Measurements from ENCODE around the gene TMEM106C. TPM values are rescaled to one million over a fixed set of nuclear protein-coding genes. Genes with fewer than 3 reads are reported as not detected.

The TMEM106C gene
- total and polyA plus RNA-seq, 2 experiments from 2014 or later: 69.4 to 79.8 TPM

GRCh38 chr12:47946413-47947323 lies 16.7 kb upstream of the TMEM106C start:
- TF ChIP-seq EZH2 (IDR thresholded peaks at IDR 0.05; ENCODE audit: insufficient read depth, poor library complexity, severe bottlenecking) (no peak), EZH2phosphoT487 (IDR thresholded peaks at IDR 0.05; ENCODE audit: insufficient read depth, low read depth) (no peak)
- H3K79me2 ChIP-seq (ENCODE audit: insufficient read depth): no peaks in the 10 kb centered on the region
- no peak overlapping the region for H2AFZ ChIP-seq
- in situ Hi-C loops (cut with MboI): no loop called here
- peak; percentile 77 for DNase-seq
- H3K9me3 ChIP-seq (ENCODE audit: low read depth): no peaks in the 10 kb centered on the region
- peaks cover 10% of the 10 kb centered on the region for H3K4me1 ChIP-seq (ENCODE audit: insufficient read depth)
- H3K4me2 ChIP-seq (ENCODE audit: unreplicated experiment): peak overlapping the region; percentile 21
- no peak overlapping the region for H3K9ac ChIP-seq
- no peaks in the 10 kb centered on the region for H4K20me1 ChIP-seq (ENCODE audit: insufficient read depth)
- H3K36me3 ChIP-seq (ENCODE audit: low read depth): no peaks in the 10 kb centered on the region
- peaks cover 6% of the 10 kb centered on the region; the same call in 1 of the 2 replicates for H3F3A ChIP-seq (ENCODE audit: insufficient read depth)
- H3K27ac ChIP-seq: no peak overlapping the region
- no peak overlapping the region for H3K4me3 ChIP-seq
- no peaks in the 10 kb centered on the region for H3K9me2 ChIP-seq (ENCODE audit: insufficient read depth)
- no peaks in the 10 kb centered on the region for H3K27me3 ChIP-seq (replicated peaks; ENCODE audit: insufficient read depth)
- WGBS, 2 experiments (ENCODE audit: low coverage in 1 of 2, low lambda C conversion rate in 2 of 2, missing lambda C conversion rate in 2 of 2): 73% methylated on average over 26 to 27 of the region's 27 CpGs

- Histone ChIP-seq H3K9me2 (ENCODE audit: insufficient read depth) (no peaks in the 10 kb centered on the region), H3K4me3 (no peak overlapping the region), H3K79me2 (ENCODE audit: insufficient read depth) (no peaks in the 10 kb centered on the region), H3K9me3 (ENCODE audit: low read depth) (no peaks in the 10 kb centered on the region), H2AFZ (no peak overlapping the region), H3K9ac (no peak overlapping the region), H3F3A (ENCODE audit: insufficient read depth) (peaks cover 6% of the 10 kb centered on the region; the same call in 1 of the 2 replicates), H3K4me2 (ENCODE audit: unreplicated experiment) (no peak overlapping the region), H3K27ac (no peak overlapping the region), H4K20me1 (ENCODE audit: insufficient read depth) (no peaks in the 10 kb centered on the region), H3K27me3 (replicated peaks; ENCODE audit: insufficient read depth) (no peaks in the 10 kb centered on the region), H3K36me3 (ENCODE audit: low read depth) (no peaks in the 10 kb centered on the region), H3K4me1 (ENCODE audit: insufficient read depth) (peaks cover 10% of the 10 kb centered on the region)
- in situ Hi-C loops (cut with MboI): no loop called here
- 88 to 90% methylated on average over 12 of the region's 12 CpGs for WGBS, 2 experiments (ENCODE audit: low coverage in 1 of 2, low lambda C conversion rate in 2 of 2, missing lambda C conversion rate in 2 of 2)
- no peak for TF ChIP-seq EZH2 (IDR thresholded peaks at IDR 0.05; ENCODE audit: insufficient read depth, poor library complexity, severe bottlenecking)
- TF ChIP-seq EZH2phosphoT487 (IDR thresholded peaks at IDR 0.05; ENCODE audit: insufficient read depth, low read depth): no peak
- no peak for DNase-seq
Measured at GRCh38 chr12:47947341-47947740, 16.1 kb upstream of the TMEM106C start.

- DNase-seq: peak; percentile 88
- Histone ChIP-seq H3K4me2 (ENCODE audit: unreplicated experiment) (no peak overlapping the region), H3K79me2 (ENCODE audit: insufficient read depth) (no peaks in the 10 kb centered on the region), H3F3A (ENCODE audit: insufficient read depth) (peaks cover 6% of the 10 kb centered on the region; the same call in 1 of the 2 replicates), H3K36me3 (ENCODE audit: low read depth) (no peaks in the 10 kb centered on the region), H3K9ac (no peak overlapping the region), H4K20me1 (ENCODE audit: insufficient read depth) (no peaks in the 10 kb centered on the region), H3K9me2 (ENCODE audit: insufficient read depth) (no peaks in the 10 kb centered on the region), H2AFZ (peak overlapping the region; percentile 64), H3K27me3 (replicated peaks; ENCODE audit: insufficient read depth) (no peaks in the 10 kb centered on the region), H3K9me3 (ENCODE audit: low read depth) (no peaks in the 10 kb centered on the region), H3K27ac (no peak overlapping the region), H3K4me1 (ENCODE audit: insufficient read depth) (peaks cover 10% of the 10 kb centered on the region), H3K4me3 (no peak overlapping the region)
- TF ChIP-seq EZH2 (IDR thresholded peaks at IDR 0.05; ENCODE audit: insufficient read depth, poor library complexity, severe bottlenecking): no peak
- no peak for TF ChIP-seq EZH2phosphoT487 (IDR thresholded peaks at IDR 0.05; ENCODE audit: insufficient read depth, low read depth)
- 43 to 47% methylated on average over 27 to 32 of the region's 32 CpGs for WGBS, 2 experiments (ENCODE audit: low coverage in 1 of 2, low lambda C conversion rate in 2 of 2, missing lambda C conversion rate in 2 of 2)
- in situ Hi-C loops (cut with MboI): no loop called here
Measured at GRCh38 chr12:47949441-47950341, 13.7 kb upstream of the TMEM106C start.

GRCh38 chr12:47950856-47951468 lies 12.4 kb upstream of the TMEM106C start:
- peak; percentile 39 for DNase-seq
- 63 to 69% methylated on average over 8 of the region's 8 CpGs for WGBS, 2 experiments (ENCODE audit: low coverage in 1 of 2, low lambda C conversion rate in 2 of 2, missing lambda C conversion rate in 2 of 2)
- H3K4me2 ChIP-seq (ENCODE audit: unreplicated experiment): no peak overlapping the region

More at GRCh38 chr12:47950856-47951468, 12.4 kb upstream of the TMEM106C start:
- H4K20me1 ChIP-seq (ENCODE audit: insufficient read depth): no peaks in the 10 kb centered on the region
- H3K79me2 ChIP-seq (ENCODE audit: insufficient read depth): no peaks in the 10 kb centered on the region
- peaks cover 8% of the 10 kb centered on the region for H3K4me1 ChIP-seq (ENCODE audit: insufficient read depth)
- no peaks in the 10 kb centered on the region for H3K9me2 ChIP-seq (ENCODE audit: insufficient read depth)
- in situ Hi-C loops (cut with MboI): no loop called here
- no peaks in the 10 kb centered on the region for H3K9me3 ChIP-seq (ENCODE audit: low read depth)
- TF ChIP-seq EZH2 (IDR thresholded peaks at IDR 0.05; ENCODE audit: insufficient read depth, poor library complexity, severe bottlenecking) (no peak), EZH2phosphoT487 (IDR thresholded peaks at IDR 0.05; ENCODE audit: insufficient read depth, low read depth) (no peak)
- H3K4me3 ChIP-seq: no peak overlapping the region
- no peak overlapping the region for H3K9ac ChIP-seq
- no peak overlapping the region for H2AFZ ChIP-seq
- peaks cover 6% of the 10 kb centered on the region; the same call in 1 of the 2 replicates for H3F3A ChIP-seq (ENCODE audit: insufficient read depth)
- no peaks in the 10 kb centered on the region for H3K27me3 ChIP-seq (replicated peaks; ENCODE audit: insufficient read depth)
- H3K36me3 ChIP-seq (ENCODE audit: low read depth): no peaks in the 10 kb centered on the region
- H3K27ac ChIP-seq: no peak overlapping the region

Data from GM23248 (cell line).